ENCODE results near the gene VN1R5.
"Not testable (repeated sequence)": the region's sequence is repeated elsewhere in the genome, so short reads cannot be mapped to it uniquely, and the experiment has no call there.

The VN1R5 gene

DNA sequence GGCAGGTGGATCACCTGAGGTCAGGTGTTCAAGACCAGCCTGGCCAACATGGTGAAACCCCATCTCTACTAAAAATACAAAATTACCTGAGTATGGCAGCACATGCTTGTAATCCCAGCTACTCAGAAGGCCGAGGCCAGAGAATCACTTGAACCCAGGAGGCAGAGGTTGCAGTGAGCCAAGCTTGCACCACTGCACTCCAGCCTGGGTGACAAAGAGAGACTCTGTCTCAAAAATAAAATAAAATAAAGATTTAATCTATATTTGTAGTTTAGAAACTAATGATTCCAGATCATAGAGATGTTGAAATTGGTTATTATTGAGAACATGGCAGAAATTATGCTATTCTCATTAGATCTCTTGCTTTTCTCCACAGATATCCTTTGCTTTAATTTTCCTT lies at the start of gene VN1R5:
VN1R5 (plus strand) TSS at position 301 of the 400 bp plus-strand sequence.
- not testable (repeated sequence) for DNase-seq

DNA sequence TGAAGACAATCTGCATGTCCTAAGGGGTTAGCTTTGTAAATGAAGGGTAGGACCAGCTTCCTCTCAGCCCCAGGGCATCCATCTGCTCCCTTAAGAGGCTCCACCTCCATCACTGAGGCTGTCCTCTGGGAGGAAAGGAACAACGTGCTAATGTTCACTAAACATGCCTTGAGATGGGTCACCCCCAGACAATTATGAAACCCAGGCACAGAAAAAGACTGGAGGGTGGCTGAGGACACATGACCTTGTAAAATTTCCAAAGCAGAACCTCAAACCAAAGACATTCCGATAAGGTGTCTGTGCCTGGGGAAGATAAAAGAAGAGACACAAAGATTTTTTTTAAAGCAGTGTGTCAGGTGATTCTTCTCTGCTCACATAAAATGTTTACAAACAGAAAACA lies 46.5 kb upstream of the VN1R5 start:
- no peak for DNase-seq

GRCh38 chr1:247210062-247210375 lies 45.9 kb upstream of the VN1R5 start:
- DNase-seq, result no peak

DNA sequence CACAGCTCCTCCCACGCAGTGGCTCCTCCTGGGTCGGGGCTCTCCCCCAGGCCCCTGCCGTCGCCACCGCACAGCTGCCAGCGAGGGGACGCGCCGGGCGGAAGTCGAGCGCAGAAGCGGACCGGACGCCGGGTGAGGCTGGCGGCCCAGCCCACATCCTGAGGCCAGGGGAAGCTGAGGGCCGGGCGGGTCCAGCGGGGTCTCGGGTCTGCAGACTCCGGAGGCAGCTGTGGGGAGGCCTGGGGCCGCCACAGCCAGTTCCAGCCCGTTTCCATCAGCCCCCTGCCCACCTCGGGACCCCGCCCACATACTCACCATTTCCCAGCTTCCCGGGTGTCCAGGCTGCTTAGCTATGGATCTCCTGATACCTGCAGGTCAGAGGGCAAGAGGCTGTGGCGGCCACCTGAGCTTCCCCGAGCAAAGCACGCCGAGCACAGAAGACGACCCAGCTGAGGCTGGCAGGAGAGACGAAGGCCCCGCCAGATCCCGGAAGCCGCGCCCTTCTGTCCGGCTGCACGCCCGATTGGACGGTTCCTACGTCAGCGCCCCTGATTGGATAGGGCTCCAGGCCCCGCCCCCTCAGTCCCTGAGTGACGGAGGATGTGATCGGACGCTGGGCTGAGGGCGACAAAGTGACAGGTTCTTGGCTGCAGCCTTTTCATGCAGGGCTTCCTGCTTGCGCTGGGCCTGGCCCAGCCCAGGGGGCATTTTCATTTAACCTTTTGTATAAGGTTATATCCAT lies 45.3 kb upstream of the VN1R5 start:
- DNase-seq, result peak; percentile 83

- DNase-seq, result no peak
Observed at GRCh38 chr1:247211339-247211738, 44.5 kb upstream of the VN1R5 start.

DNA sequence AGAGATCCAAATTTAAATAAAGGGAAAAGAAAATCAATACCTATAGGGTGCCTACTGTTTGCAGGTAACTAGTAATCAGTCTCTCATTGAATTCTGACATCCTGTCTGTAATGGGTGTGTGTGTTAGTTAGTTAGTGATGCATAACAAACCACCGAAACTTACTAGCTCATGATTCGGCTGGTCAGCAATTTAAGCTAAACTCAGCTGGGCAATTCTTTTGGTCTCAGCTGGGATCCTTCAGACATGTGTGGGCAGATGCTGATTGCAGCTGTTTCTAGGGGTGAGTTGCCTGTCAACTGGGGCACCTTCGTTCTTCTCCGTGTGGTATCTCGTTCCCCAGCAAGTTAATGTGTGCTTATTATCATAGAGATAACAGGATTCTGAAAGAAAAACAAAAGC lies 43.9 kb upstream of the VN1R5 start:
- no peak for DNase-seq

GRCh38 chr1:247212627-247213617 lies 43.0 kb upstream of the VN1R5 start:
- DNase-seq, result no peak

GRCh38 chr1:247216261-247216660 lies 39.6 kb upstream of the VN1R5 start:
- DNase-seq, result no peak

- DNase-seq, result no peak
Observed at GRCh38 chr1:247218121-247218651, 37.7 kb upstream of the VN1R5 start.

DNA sequence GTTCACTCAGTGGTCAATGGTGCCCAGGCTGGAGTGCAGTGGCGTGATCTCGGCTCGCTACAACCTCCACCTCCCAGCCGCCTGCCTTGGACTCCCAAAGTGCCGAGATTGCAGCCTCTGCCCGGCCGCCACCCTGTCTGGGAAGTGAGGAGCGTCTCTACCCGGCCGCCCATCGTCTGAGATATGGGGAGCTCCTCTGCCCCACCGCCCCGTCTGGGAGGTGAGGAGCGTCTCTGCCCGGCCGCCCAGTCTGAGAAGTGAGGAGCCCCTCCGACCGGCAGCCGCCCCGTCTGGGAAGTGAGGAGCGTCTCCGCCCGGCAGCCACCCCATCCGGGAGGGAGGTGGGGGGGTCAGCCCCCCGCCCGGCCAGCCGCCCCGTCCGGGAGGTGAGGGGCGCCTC lies 35.6 kb upstream of the VN1R5 start:
- DNase-seq, result not testable (repeated sequence)

DNA sequence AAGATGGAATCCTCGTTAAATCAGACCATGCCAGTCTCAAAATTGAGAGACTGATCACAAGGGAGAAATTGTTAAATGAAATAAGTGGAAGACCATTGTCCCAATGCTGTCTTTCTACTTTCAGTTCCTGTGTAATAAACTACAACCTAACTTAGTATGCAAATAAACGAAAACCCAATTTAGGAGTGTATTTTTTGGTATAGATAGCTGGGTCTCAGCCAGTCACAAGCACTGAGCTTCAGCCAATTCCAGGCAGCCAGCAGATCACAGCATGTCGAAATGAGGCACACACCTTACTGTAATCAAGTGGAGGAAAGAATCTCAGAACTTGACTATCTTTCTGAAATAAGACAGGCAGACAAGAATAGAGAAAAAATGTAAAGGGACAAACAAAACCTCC lies 33.0 kb upstream of the VN1R5 start:
- no peak for DNase-seq

- DNase-seq, result no peak
Observed at GRCh38 chr1:247224822-247225221, 31.1 kb upstream of the VN1R5 start.

DNA sequence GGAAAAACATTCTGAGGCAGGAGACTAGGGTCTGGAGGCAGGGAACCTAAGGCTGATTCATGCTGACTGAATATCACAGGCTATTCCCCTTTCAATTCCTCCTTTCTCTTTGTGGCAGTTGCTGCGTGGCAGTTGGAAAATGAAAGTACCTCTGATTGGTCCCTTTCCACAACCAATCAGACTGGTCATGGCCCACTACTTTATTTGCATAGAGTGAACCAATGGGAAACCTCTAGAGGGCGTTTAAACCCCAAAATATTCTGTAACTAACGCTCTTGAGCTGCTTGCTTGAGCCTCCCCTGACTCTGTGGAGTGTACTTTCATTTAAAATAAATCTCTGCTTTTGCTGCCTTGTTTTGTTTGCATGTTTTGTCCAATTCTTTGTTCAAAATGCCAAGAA lies 27.7 kb upstream of the VN1R5 start:
- no peak for DNase-seq

DNA sequence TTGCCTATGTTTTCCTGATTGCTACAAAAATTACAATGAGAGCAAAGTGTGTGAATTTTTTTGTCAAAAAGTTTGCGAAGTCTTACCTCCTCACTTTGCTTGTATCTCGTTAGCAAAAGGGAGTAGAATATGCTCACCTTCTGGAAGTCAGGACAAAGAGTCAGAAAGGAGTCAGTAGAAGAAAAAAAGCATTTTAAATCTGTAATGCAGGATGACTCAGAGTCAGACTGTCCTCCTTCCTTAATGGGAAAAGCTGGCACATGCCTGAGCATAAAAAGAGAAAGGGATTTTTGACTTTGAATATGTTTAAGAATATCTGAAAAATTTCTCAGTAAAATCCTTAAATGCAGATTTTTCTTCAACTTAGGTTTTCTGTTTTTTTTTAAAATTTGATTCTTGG lies 14.2 kb upstream of the VN1R5 start:
- DNase-seq, result no peak

DNA sequence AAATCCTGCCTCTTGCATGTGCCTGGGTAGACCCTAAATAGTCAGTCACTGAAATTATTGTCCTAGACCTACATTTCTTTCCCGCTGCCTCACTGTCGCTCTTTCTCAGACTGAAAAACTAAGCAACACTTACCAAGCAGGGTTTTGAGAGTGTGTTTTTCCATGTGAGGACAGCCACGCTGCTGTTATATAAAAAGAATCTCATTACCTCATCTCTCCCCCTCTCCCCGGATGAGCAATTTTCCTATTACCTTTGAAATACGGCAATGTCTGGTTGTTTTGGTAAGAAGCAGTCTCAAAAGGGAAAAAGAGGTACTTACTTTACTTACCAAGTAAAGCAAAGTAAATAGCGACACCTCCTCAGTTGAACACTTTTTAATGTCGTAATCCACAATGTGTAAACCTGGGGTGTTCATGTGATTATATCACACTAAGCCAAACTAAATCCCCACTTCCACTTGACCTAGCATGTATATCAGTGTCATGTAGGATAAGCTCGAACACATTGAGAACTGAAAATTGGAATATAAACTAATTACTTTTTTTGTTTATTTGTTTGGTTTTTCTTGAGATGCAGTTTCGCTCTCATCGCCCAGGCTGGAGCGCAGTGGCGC lies 12.2 kb upstream of the VN1R5 start:
- no peak for DNase-seq

DNA sequence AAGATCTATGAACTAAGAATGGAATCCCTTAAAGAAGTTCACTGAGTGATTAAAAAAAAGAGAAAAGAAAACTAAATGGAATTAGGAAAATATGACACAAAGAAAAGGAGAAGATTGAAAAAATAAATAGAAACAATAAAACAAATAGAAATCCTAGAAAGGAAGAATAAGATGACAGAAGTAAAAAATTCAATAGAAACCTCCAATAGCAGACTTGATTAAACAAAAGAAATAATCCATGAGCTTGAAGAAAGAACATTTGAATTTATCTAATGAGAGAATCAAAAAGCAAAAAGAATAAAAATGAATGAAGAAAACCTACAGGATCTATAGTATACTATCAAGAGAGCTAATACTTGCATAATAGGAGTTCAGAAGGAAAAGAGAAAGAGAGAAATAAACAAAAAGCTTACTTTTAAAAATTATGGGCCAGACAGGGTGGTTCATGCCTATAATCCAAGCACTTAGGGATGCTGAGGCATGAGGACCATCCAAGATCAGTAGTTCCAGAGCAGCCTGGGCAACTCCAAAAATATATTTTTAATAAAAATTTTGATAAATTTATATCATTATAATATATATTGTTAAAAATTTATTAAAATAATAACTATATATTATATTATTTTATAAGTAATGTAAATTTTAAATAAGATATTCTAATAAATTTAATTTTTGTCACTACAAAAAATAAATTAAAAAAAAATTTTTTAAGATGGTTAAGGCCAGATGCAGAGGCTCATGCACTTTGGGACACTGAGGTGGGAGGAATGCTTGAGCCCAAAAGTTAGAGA lies 9.4 kb upstream of the VN1R5 start:
- no peak for DNase-seq

GRCh38 chr1:247247568-247247967 lies 8.3 kb upstream of the VN1R5 start:
- DNase-seq, result no peak

DNA sequence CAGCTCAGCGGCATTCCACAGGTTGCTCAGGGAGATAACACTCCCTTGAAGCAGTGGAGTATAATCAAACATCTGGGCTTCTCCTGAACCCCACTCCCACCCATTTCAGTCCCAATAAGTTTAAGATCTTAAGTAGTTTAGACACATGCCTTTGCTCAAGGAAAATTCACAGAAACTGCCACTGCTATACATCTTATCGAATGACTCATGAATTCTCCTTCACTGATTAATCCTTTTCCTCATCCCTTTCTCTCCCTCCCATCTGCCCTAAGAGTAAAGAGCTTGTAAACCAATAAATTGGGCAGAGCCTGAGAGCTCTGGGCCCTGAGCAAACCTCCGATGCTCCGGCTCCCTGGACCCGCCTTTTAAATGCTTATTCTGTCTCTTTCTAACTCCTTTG lies 10.2 kb downstream of the VN1R5 start:
- no peak for DNase-seq

DNA sequence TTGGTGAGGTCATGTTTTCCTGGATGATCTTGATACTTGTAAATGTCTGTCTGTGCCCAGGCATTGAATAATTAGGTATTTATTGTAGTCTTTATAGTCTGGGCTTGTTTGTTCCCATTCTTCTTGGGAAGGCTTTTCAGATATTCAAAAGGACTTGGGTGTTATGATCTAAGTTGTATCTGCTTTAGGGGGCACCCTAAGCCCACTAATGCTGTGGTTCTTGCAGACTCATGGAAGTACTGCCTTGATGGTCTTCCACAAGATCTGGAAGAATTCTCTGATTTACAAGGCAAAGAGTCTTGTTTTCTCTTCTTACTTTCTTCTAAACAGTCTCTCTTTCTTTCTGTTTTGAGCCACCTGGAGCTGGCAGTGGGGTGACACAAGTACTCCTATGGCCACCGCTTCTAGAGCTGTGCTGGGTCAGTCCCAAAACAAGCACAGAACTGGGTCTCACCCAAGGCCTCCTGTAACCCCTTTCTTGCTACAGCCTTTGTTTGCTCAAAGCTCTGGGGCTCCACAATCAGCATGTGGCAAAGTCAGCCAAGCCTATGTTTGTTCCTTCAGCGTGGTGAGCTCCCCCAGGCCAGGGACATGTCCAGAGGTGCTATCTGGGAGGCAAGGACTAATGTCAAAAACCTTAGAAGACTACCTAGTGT lies 12.6 kb downstream of the VN1R5 start:
- DNase-seq, result no peak

GRCh38 chr1:247269133-247269532 lies 13.3 kb downstream of the VN1R5 start:
- no peak for DNase-seq

GRCh38 chr1:247270003-247270402 lies 14.1 kb downstream of the VN1R5 start:
- DNase-seq, result no peak

DNA sequence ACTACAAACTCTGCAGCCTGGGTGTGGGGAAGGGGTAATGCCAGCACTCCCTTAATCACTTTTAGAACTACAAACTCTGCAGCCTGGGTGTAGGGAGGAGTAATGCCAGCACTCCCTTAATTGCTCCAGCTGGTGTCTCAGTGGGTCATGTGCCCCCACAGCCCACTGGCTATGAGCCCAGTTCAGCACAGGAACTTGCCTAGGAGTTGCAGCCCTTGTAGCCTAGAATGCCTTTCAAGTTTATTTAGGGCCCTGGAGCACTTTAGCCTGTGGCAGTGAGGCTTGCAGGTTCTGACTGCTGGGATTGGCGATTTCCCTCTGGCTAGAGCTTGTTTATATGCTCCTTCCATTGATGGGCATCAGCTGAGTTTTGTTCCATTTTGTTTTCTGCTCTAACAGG lies 17.1 kb downstream of the VN1R5 start:
- DNase-seq, result no peak

Measured in NCI-H748 treated with DMSO at 0.1 percent for 48 hours (cell line).